Measurements from ENCODE around the gene RGS7BP. TPM values are rescaled to one million over a fixed set of nuclear protein-coding genes. Genes with fewer than 3 reads are reported as not detected.

The RGS7BP gene
- total RNA-seq, 4 donors from 2014 or later: 0.06 to 1.7 (median 0.15) TPM

GRCh38 chr5:64507264-64507605, 1.4 kb downstream of the RGS7BP start:
- Histone ChIP-seq H3K4me1 (peaks cover 0 to 20% (median 0%) of the 10 kb centered on the region in 3 donors), H3K36me3 (no peaks in the 10 kb centered on the region), H3K4me3 (peak overlapping the region in 3 of 4 donors; percentile 49 to 61 (median 56)), H3K9me3 (no peaks in the 10 kb centered on the region), H3K27me3 (peaks cover 0 to 47% (median 0%) of the 10 kb centered on the region in 4 donors), H3K27ac (peak overlapping the region in 2 of 4 donors; percentile 2 to 6)
- TF ChIP-seq CTCF (IDR thresholded peaks at IDR 0.05) (no peak), POLR2A (IDR thresholded peaks at IDR 0.05) (no peak)
- DNase-seq: no peak
- 29% methylated on average over 4 of the region's 6 CpGs; no CpG with 5 or more reads in 1 of the 2 donors for WGBS, 2 donors
- intact Hi-C loops (cut with DNase I): no loop called here

GRCh38 chr5:64509828-64510227, 4.0 kb downstream of the RGS7BP start:
- no peak for TF ChIP-seq POLR2A (IDR thresholded peaks at IDR 0.05)
- TF ChIP-seq CTCF (IDR thresholded peaks at IDR 0.05): no peak
- intact Hi-C loops (cut with DNase I): no loop called here
- 68 to 73% methylated on average over 7 of the region's 7 CpGs for WGBS, 2 donors

GRCh38 chr5:64513492-64513891, 7.7 kb downstream of the RGS7BP start:
- H3K36me3 ChIP-seq: no peaks in the 10 kb centered on the region
- WGBS, 2 donors: 60 to 62% methylated on average over 5 of the region's 5 CpGs
- no peaks in the 10 kb centered on the region for H3K4me1 ChIP-seq
- no peaks in the 10 kb centered on the region for H3K9me3 ChIP-seq
- no peak for DNase-seq
- intact Hi-C loops (cut with DNase I): no loop called here
- no peak for TF ChIP-seq CTCF (IDR thresholded peaks at IDR 0.05)
- TF ChIP-seq POLR2A (IDR thresholded peaks at IDR 0.05): no peak
- no peak overlapping the region for H3K27ac ChIP-seq
- no peak overlapping the region for H3K4me3 ChIP-seq
- H3K27me3 ChIP-seq: no peaks in the 10 kb centered on the region

More at GRCh38 chr5:64509828-64510227, 4.0 kb downstream of the RGS7BP start:
- H3K27me3 ChIP-seq: peaks cover 0 to 28% (median 0%) of the 10 kb centered on the region in 4 donors
- no peak for DNase-seq
- no peak overlapping the region for H3K4me3 ChIP-seq
- no peaks in the 10 kb centered on the region for H3K36me3 ChIP-seq
- H3K4me1 ChIP-seq: peaks cover 0 to 20% (median 0%) of the 10 kb centered on the region in 3 donors
- no peak overlapping the region for H3K27ac ChIP-seq
- no peaks in the 10 kb centered on the region for H3K9me3 ChIP-seq

- intact Hi-C loops (cut with DNase I): no loop called here
- TF ChIP-seq CTCF (IDR thresholded peaks at IDR 0.05) (no peak), POLR2A (IDR thresholded peaks at IDR 0.05) (no peak)
- 63 to 85% methylated on average over 1 of the region's 1 CpG for WGBS, 2 donors
- DNase-seq: no peak
- Histone ChIP-seq H3K4me1 (no peaks in the 10 kb centered on the region), H3K36me3 (no peaks in the 10 kb centered on the region), H3K27me3 (no peaks in the 10 kb centered on the region), H3K4me3 (no peak overlapping the region), H3K9me3 (no peaks in the 10 kb centered on the region), H3K27ac (no peak overlapping the region)
Measured at GRCh38 chr5:64514612-64515011, 8.8 kb downstream of the RGS7BP start.

- intact Hi-C loops (cut with DNase I): no loop called here
- Histone ChIP-seq H3K27ac (no peak overlapping the region), H3K27me3 (no peaks in the 10 kb centered on the region)
Measured at GRCh38 chr5:64516216-64516615, 10.4 kb downstream of the RGS7BP start.

More at GRCh38 chr5:64516216-64516615, 10.4 kb downstream of the RGS7BP start:
- Histone ChIP-seq H3K36me3 (no peaks in the 10 kb centered on the region), H3K4me3 (no peak overlapping the region), H3K4me1 (no peaks in the 10 kb centered on the region), H3K9me3 (no peaks in the 10 kb centered on the region)
- TF ChIP-seq CTCF (IDR thresholded peaks at IDR 0.05): no peak
- 61 to 79% methylated on average over 4 of the region's 4 CpGs for WGBS, 2 donors
- no peak for DNase-seq
